DND-41 (cell line): ENCODE results near the gene SPRY2.

Source experiments
- ATAC-seq: fragments of 200-7000 bp; cut with Tn5 transposase; 3 replicates; pipeline ENCODE4 v1.9.1; 2021; ENCODE audit warnings: low read depth; ENCODE audit not compliant: insufficient read depth
- DNase-seq: peaks from one replicate; pipeline ENCODE4 v3.0.0-alpha.2; 2020
- H2AFZ ChIP-seq: 2 replicates; pipeline ENCODE4 v1.6.0; 2012; ENCODE audit warnings: low read depth, low read length
- H3K27ac ChIP-seq: 2 replicates; pipeline ENCODE4 v1.5.1; 2012; ENCODE audit warnings: low read length, inconsistent platforms
- H3K27me3 ChIP-seq: fragments of 200-600 bp; sonication (generic); 2 replicates; pipeline ENCODE4 v1.6.0; 2012; ENCODE audit warnings: low read length, mild to moderate bottlenecking, inconsistent platforms; ENCODE audit not compliant: insufficient read depth, poor library complexity
- H3K36me3 ChIP-seq: 2 replicates; pipeline ENCODE4 v1.5.1; 2012; ENCODE audit warnings: low read length, inconsistent platforms; ENCODE audit not compliant: insufficient read depth
- H3K4me1 ChIP-seq: 2 replicates; pipeline ENCODE4 v1.5.1; 2012; ENCODE audit warnings: mild to moderate bottlenecking, low read length; ENCODE audit not compliant: insufficient read depth
- H3K4me2 ChIP-seq: 2 replicates; pipeline ENCODE4 v1.6.0; 2012; ENCODE audit warnings: mild to moderate bottlenecking, moderate library complexity, low read length, inconsistent platforms; ENCODE audit not compliant: insufficient read depth
- H3K4me3 ChIP-seq, 2 experiments: fragments of 200-600 bp in 1 of 2; shearing (Covaris generic) in 1 of 2; 2 replicates each; pipeline ENCODE4 v1.5.1; 2012 to 2016; ENCODE audit warnings: inconsistent platforms in 2 of 2, low read length in 2 of 2, mild to moderate bottlenecking in 2 of 2, low read depth in 1 of 2, moderate library complexity in 1 of 2
- H3K79me2 ChIP-seq: 2 replicates; pipeline ENCODE4 v1.6.0; 2012; ENCODE audit warnings: low read length, inconsistent platforms; ENCODE audit not compliant: insufficient read depth
- H3K9ac ChIP-seq: 2 replicates; pipeline ENCODE4 v1.6.0; 2012; ENCODE audit warnings: low read depth, mild to moderate bottlenecking, inconsistent platforms, low read length, moderate library complexity
- H3K9me3 ChIP-seq: 2 replicates; pipeline ENCODE4 v1.5.1; 2012; ENCODE audit warnings: low read length, moderate library complexity, mild to moderate bottlenecking, inconsistent platforms; ENCODE audit not compliant: insufficient read depth, severe bottlenecking
- H4K20me1 ChIP-seq: 2 replicates; pipeline ENCODE4 v1.6.0; 2012; ENCODE audit warnings: low read length; ENCODE audit not compliant: insufficient read depth
- CTCF ChIP-seq: IDR thresholded peaks from 2 replicates; pipeline ENCODE4 v1.5.1; 2012; ENCODE audit warnings: borderline replicate concordance, low read length, moderate library complexity, mild to moderate bottlenecking; ENCODE audit not compliant: poor library complexity, severe bottlenecking; ENCODE audit errors: extremely low read depth
- EZH2 ChIP-seq: IDR thresholded peaks from 3 replicates; pipeline ENCODE4 v1.6.1; 2012; ENCODE audit warnings: borderline replicate concordance, low read depth, mild to moderate bottlenecking, moderate library complexity, low read length, inconsistent platforms; ENCODE audit not compliant: severe bottlenecking

SPRY2 gene

GRCh38 chr13:80339912-80340650 lies 845 bp downstream of the SPRY2 start:
- H3K4me2 ChIP-seq, result peak overlapping the region; percentile 100
- H3K4me3 ChIP-seq, result peak overlapping the region; percentile 47 to 93
- peaks cover 50% of the 10 kb centered on the region for H3K4me1 ChIP-seq
- peak overlapping the region; percentile 56 for H3K27ac ChIP-seq
- H4K20me1 ChIP-seq, result peaks cover 39% of the 10 kb centered on the region
- peak overlapping the region; percentile 58 for H3K9ac ChIP-seq
- peaks cover 11% of the 10 kb centered on the region for H3K36me3 ChIP-seq
- peaks cover 29% of the 10 kb centered on the region for H3K79me2 ChIP-seq
- ATAC-seq (peak; percentile 16), DNase-seq (no peak)
- H2AFZ ChIP-seq, result peak overlapping the region; percentile 83
- no peaks in the 10 kb centered on the region for H3K9me3 ChIP-seq
- peaks cover 58% of the 10 kb centered on the region for H3K27me3 ChIP-seq
- TF ChIP-seq CTCF, result no peak
- peak; percentile 97 for TF ChIP-seq EZH2

GRCh38 chr13:80339563-80339911 lies 1.4 kb downstream of the SPRY2 start:
- Histone ChIP-seq H3K9me3 (no peaks in the 10 kb centered on the region), H3K4me3 (peak overlapping the region; percentile 47 to 93), H2AFZ (no peak overlapping the region), H3K4me1 (peaks cover 50% of the 10 kb centered on the region), H3K4me2 (peak overlapping the region; percentile 100), H3K36me3 (peaks cover 11% of the 10 kb centered on the region), H4K20me1 (peaks cover 39% of the 10 kb centered on the region), H3K79me2 (peaks cover 29% of the 10 kb centered on the region), H3K27ac (no peak overlapping the region), H3K27me3 (peaks cover 53% of the 10 kb centered on the region), H3K9ac (peak overlapping the region; percentile 58)
- TF ChIP-seq EZH2 (no peak), CTCF (no peak)
- no peak for ATAC-seq
- no peak for DNase-seq

GRCh38 chr13:80338781-80339562 lies 2.0 kb downstream of the SPRY2 start:
- Histone ChIP-seq H3K36me3 (peaks cover 11% of the 10 kb centered on the region), H3K79me2 (peaks cover 29% of the 10 kb centered on the region), H3K4me2 (peak overlapping the region; percentile 100), H3K4me1 (peaks cover 50% of the 10 kb centered on the region), H3K27ac (peak overlapping the region; percentile 46; the same call in 1 of the 2 replicates), H2AFZ (peak overlapping the region; percentile 48; the same call in 1 of the 2 replicates), H3K9me3 (no peaks in the 10 kb centered on the region), H4K20me1 (peaks cover 39% of the 10 kb centered on the region), H3K27me3 (peaks cover 51% of the 10 kb centered on the region), H3K4me3 (peak overlapping the region; percentile 47 to 93), H3K9ac (peak overlapping the region; percentile 58)
- TF ChIP-seq EZH2 (peak; percentile 56), CTCF (peak; percentile 10)
- DNase-seq, result peak; percentile 18
- ATAC-seq, result no peak
